Thoracic aorta (tissue), 2 donors: ENCODE results near the gene IDE. TPM values are rescaled to one million over a fixed set of nuclear protein-coding genes. Genes with fewer than 3 reads are reported as not detected.

Experiments used
- ATAC-seq: fragments of 150-250 bp; one replicate; pipeline ENCODE4 v1.8.0; 2017; ENCODE audit warnings: low read depth; ENCODE audit not compliant: insufficient number of reproducible peaks, low FRiP score
- DNase-seq: peaks from one replicate; pipeline ENCODE4 v3.0.0-alpha.2; 2020; ENCODE audit warnings: low spot score
- H3K27ac ChIP-seq, 2 donors: fragments of 200-600 bp; sonication (generic); 1 replicate in 1 of 2; 2 replicates in 1 of 2; pipeline ENCODE4 v1.5.1; 2016; ENCODE audit warnings: mild to moderate bottlenecking in 2 of 2, moderate library complexity in 2 of 2
- H3K27me3 ChIP-seq: fragments of 200-600 bp; sonication (generic); replicated peaks from 2 replicates; pipeline ENCODE4 v1.6.0; 2016; ENCODE audit warnings: mild to moderate bottlenecking; ENCODE audit not compliant: insufficient read depth
- H3K36me3 ChIP-seq: fragments of 200-600 bp; sonication (generic); one replicate; pipeline ENCODE4 v1.5.1; 2016
- H3K4me1 ChIP-seq, 2 donors: fragments of 200-600 bp; sonication (generic); 1 replicate in 1 of 2; 2 replicates in 1 of 2; pipeline versions ENCODE4 v1.5.1 to v1.6.0; 2016; ENCODE audit warnings: low read depth in 2 of 2, mild to moderate bottlenecking in 1 of 2; ENCODE audit not compliant: control insufficient read depth in 1 of 2
- H3K4me3 ChIP-seq: fragments of 200-600 bp; sonication (generic); 2 replicates; pipeline ENCODE4 v1.5.1; 2016; ENCODE audit warnings: mild to moderate bottlenecking
- H3K9me3 ChIP-seq: fragments of 200-600 bp; sonication (generic); 2 replicates; pipeline ENCODE4 v1.5.1; 2016
- total RNA-seq, 2 donors: library from RNA; depleted of rRNA; stranded (reverse); fragments of >200 nt; gene quantifications; one replicate each; pipeline versions ENCODE4 v1.1.0 to v1.2.3, GENCODE V29; 2016
- TF ChIP-seq, protein P1 (sequence below): fragments of 200-600 bp; sonication (generic); IDR thresholded peaks from one replicate; pipeline ENCODE4 v1.5.1; 2019; ENCODE audit warnings: antibody characterized with exemption

Gene IDE
- total RNA-seq, 2 donors from 2014 or later = 26.0 to 39.1 TPM

DNA sequence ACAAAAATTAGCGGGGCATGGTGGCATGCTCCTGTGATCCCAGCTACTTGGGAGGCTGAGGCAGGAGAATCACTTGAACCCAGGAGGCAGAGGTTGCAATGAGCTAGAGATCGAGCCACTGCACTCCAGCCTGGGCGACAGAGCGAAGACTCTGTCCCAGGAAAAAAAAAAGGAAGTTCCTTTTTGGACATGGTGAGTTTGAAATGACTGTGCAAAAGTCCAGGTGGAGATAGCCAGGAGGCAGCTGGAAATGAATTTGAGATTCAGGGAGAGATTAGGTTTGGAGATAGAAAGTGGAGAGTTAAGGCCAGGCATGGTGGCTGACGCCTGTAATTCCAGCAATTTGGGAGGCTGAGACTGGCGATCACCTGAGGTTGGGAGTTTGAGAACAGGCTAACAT, 143.8 kb downstream of the IDE start:
- peaks cover 0 to 7% of the 10 kb centered on the region in 2 donors for H3K4me1 ChIP-seq
- DNase-seq (no peak), ATAC-seq (no peak)
- no peaks in the 10 kb centered on the region for H3K9me3 ChIP-seq
- H3K4me3 ChIP-seq = no peak overlapping the region
- no peaks in the 10 kb centered on the region for H3K36me3 ChIP-seq
- no peaks in the 10 kb centered on the region for H3K27me3 ChIP-seq
- TF ChIP-seq, protein P1, sequence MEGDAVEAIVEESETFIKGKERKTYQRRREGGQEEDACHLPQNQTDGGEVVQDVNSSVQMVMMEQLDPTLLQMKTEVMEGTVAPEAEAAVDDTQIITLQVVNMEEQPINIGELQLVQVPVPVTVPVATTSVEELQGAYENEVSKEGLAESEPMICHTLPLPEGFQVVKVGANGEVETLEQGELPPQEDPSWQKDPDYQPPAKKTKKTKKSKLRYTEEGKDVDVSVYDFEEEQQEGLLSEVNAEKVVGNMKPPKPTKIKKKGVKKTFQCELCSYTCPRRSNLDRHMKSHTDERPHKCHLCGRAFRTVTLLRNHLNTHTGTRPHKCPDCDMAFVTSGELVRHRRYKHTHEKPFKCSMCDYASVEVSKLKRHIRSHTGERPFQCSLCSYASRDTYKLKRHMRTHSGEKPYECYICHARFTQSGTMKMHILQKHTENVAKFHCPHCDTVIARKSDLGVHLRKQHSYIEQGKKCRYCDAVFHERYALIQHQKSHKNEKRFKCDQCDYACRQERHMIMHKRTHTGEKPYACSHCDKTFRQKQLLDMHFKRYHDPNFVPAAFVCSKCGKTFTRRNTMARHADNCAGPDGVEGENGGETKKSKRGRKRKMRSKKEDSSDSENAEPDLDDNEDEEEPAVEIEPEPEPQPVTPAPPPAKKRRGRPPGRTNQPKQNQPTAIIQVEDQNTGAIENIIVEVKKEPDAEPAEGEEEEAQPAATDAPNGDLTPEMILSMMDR = no peak
- H3K27ac ChIP-seq = no peak overlapping the region

DNA sequence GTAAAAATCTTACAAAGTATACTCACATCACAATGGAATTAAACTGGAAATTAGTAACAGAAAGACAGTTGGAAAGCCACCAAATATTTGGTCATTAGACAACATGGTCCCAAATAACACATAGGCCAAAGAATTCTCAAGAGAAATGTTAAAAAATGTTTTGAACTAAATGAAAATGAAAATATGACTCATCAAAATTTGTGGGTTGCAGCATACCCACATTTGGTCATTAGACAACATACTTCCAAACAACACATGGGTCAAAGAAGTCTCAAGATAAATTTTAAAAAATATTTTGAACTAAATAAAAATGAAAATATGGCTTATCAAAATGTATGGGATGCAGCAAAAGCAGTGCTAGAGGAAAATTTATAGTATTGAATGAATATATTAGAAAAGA, 152.3 kb downstream of the IDE start:
- peaks cover 7% of the 10 kb centered on the region for H3K27me3 ChIP-seq
- no peaks in the 10 kb centered on the region for H3K9me3 ChIP-seq
- no peaks in the 10 kb centered on the region for H3K36me3 ChIP-seq
- ATAC-seq = no peak
- H3K27ac ChIP-seq = no peak overlapping the region
- H3K4me1 ChIP-seq = peaks cover 0 to 11% of the 10 kb centered on the region in 2 donors
- no peak overlapping the region for H3K4me3 ChIP-seq
- TF ChIP-seq, protein P1 = no peak
- DNase-seq = no peak

DNA sequence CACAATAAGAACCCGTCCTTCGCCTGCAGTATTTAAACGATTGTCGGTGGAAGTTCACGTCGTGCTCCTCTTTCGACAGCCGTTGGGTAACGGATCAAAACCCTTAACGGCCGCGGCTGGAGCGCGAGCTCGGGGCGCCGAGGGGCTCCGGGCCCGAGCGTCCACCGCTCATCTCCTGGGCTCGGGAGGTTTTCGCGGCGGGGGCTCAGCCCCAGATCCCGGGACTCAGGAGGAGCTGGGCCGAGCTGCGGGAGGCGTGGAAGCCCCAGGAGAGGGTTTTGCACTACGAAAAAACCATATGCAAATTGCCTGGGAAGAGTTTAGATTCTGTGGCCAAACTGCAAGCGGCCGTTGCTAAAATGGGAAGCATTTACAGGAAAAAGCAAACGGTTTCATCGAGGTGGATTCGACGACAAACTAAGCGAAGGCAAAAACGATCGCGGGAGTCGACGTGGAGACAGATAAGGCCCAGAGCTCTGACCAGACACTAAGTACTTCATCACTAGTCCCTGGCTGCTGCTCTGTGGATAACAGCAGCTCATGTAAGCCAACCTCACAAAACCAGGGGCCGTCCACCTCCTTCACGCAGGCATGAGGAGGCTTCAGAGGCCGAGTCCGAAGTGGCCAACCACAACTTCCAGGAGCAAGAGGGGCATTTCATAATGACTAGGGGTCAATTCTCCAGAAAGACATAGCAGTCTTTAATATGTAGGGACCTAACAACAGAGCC, 153.2 kb downstream of the IDE start:
- H3K27me3 ChIP-seq = peaks cover 7% of the 10 kb centered on the region
- ATAC-seq (no peak), DNase-seq (no peak)
- peaks cover 0 to 11% of the 10 kb centered on the region in 2 donors for H3K4me1 ChIP-seq
- TF ChIP-seq, protein P1 = no peak
- no peak overlapping the region for H3K27ac ChIP-seq
- no peaks in the 10 kb centered on the region for H3K36me3 ChIP-seq
- H3K9me3 ChIP-seq = no peaks in the 10 kb centered on the region
- peak overlapping the region; percentile 67 for H3K4me3 ChIP-seq

DNA sequence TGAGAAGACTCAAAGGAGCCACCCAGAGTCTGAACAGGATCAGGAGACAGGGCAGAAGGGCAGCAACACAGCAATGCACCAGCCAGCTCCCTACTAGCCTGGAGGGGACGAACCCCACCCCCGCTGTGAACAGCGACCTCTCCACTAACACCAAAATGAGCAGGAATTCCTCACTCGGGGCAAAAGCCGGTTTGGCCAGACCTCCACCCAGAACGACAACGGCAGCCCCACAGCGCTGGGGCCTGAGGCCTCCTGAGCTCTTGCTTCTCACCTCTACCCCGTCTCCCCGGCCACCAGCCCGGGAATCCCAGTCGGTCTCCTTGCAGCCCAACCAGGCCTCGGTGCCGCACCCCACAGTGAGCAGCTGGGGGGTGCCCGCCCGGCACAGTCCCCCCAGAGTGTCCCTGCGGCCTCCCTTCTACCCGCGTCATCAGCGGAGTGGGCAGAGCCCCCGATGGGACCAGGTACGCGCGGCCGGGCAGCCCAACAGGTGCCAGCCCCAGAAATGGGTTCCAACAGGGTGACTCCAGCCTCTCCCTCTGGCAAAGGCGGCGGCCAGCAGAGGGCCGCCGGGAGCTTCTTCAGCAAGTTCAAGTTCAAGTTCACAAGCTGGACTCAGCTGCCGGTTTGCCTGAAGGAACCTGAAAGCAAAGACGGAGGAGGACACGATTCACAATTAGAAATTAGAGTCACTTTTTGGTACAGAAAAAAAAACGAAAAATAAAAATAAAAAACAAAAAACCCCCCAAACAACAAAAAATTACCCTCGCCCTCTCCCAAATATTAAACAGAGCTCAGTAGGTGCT, 153.9 kb downstream of the IDE start:
- DNase-seq = no peak
- H3K4me1 ChIP-seq = peaks cover 0 to 11% of the 10 kb centered on the region in 2 donors
- no peaks in the 10 kb centered on the region for H3K36me3 ChIP-seq
- no peak for ATAC-seq
- TF ChIP-seq, protein P1 = peak; percentile 28
- H3K27me3 ChIP-seq = peaks cover 7% of the 10 kb centered on the region
- no peaks in the 10 kb centered on the region for H3K9me3 ChIP-seq
- no peak overlapping the region for H3K27ac ChIP-seq
- H3K4me3 ChIP-seq = peak overlapping the region; percentile 67

DNA sequence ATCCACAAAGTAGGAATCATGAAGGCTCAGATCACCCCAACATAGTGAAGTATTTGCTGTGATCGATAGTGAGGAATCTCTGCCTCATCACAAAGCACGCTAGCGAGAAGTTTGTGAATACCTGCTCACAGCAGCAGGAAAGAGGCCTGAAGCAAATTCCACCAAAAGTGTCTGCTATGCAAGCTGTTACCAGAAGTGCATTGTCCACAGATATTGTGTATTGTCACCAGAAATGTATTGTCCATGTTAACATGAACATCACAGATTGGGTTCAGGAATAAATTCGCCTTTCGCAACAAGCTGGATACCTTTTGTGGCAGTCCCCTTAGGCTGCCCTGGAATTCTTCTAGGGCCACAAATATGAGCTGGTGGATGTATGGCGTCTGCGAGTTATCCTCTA, 155.0 kb downstream of the IDE start:
- ATAC-seq (no peak), DNase-seq (no peak)
- peaks cover 7% of the 10 kb centered on the region for H3K27me3 ChIP-seq
- TF ChIP-seq, protein P1 = no peak
- H3K4me3 ChIP-seq = no peak overlapping the region
- no peaks in the 10 kb centered on the region for H3K9me3 ChIP-seq
- no peaks in the 10 kb centered on the region for H3K36me3 ChIP-seq
- no peak overlapping the region for H3K27ac ChIP-seq
- peaks cover 0 to 11% of the 10 kb centered on the region in 2 donors for H3K4me1 ChIP-seq
